Measurements from ENCODE around the gene RAB14.

The RAB14 gene

DNA sequence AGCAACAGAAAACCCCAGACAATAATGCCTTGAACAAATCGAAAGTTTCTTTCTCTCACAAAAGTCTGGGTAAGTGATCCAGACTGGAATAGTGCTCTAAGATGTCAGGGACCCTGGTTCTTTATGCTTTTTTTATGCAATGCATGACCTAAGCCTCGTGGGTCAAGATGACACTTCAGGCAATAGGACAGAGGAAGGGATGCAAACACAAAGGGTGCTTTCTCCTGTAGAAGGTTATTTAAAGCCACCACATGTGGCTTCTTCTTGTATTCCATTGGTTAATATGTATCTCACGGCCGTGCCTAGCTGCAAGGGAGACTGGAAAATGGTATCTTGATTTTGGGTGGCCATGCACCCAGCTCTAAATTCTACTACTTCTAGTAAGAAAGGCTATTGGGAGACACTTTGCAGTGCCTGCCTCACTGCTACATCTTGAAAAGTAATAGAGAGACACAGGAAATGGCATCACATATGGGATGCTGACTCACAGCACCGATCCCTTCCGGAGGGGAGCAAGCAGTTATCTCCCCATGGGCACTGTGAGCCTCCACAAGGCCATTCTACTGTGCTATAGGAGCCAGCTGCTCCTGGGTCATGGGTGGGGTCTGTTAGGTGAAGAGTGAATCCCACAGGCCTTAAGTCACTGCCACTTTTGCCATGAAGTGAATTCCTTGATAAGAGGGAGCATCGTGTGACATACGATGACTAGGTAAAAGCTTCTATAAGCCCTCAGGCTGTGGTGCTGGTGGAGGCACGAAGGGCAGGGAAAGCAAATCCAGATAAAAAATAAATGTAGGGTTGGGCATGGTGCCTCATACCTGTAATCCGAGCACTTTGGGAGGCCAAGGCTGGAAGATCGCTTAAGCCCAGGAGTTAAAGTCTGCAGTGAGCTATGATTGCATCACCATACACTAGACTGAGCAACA lies 32.5 kb upstream of the RAB14 start:
- DNase-seq: no peak
- no peaks in the 10 kb centered on the region for H3K36me3 Mint-ChIP-seq (ENCODE audit: low read depth)
- H3K4me3 Mint-ChIP-seq: no peak overlapping the region
- peaks cover 16% of the 10 kb centered on the region for H3K4me1 Mint-ChIP-seq
- TF ChIP-seq, protein P1, sequence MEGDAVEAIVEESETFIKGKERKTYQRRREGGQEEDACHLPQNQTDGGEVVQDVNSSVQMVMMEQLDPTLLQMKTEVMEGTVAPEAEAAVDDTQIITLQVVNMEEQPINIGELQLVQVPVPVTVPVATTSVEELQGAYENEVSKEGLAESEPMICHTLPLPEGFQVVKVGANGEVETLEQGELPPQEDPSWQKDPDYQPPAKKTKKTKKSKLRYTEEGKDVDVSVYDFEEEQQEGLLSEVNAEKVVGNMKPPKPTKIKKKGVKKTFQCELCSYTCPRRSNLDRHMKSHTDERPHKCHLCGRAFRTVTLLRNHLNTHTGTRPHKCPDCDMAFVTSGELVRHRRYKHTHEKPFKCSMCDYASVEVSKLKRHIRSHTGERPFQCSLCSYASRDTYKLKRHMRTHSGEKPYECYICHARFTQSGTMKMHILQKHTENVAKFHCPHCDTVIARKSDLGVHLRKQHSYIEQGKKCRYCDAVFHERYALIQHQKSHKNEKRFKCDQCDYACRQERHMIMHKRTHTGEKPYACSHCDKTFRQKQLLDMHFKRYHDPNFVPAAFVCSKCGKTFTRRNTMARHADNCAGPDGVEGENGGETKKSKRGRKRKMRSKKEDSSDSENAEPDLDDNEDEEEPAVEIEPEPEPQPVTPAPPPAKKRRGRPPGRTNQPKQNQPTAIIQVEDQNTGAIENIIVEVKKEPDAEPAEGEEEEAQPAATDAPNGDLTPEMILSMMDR (IDR thresholded peaks at IDR 0.05): no peak
- H3K27me3 Mint-ChIP-seq (ENCODE audit: low read depth, poor library complexity): peaks cover 4% of the 10 kb centered on the region
- no peaks in the 10 kb centered on the region for H3K9me3 Mint-ChIP-seq
- no peak overlapping the region for H3K27ac Mint-ChIP-seq

DNA sequence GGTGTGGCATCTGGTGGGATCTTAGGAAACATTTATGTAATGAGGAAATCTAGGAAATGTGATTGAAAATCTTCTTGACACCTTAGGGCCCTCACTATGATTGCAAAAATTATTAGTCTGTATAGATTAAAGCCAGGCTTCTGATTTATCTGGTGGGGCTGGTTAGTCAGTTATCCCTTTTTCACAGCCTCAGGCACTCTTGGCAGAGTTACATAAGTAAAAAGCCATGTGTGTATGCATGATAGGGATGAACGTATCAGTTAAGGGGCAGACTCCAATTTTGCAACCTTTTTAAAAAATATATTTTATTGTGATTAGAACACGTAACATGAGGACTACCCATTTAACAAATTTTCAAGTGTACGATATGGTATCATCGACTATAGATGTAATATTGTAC lies 30.6 kb upstream of the RAB14 start:
- Mint-ChIP-seq H3K4me3 (no peak overlapping the region), H3K9me3 (no peaks in the 10 kb centered on the region), H3K27me3 (ENCODE audit: low read depth, poor library complexity) (peaks cover 3% of the 10 kb centered on the region), H3K36me3 (ENCODE audit: low read depth) (no peaks in the 10 kb centered on the region), H3K27ac (no peak overlapping the region), H3K4me1 (peaks cover 10% of the 10 kb centered on the region)
- DNase-seq: no peak
- TF ChIP-seq, protein P1 (IDR thresholded peaks at IDR 0.05): no peak

DNA sequence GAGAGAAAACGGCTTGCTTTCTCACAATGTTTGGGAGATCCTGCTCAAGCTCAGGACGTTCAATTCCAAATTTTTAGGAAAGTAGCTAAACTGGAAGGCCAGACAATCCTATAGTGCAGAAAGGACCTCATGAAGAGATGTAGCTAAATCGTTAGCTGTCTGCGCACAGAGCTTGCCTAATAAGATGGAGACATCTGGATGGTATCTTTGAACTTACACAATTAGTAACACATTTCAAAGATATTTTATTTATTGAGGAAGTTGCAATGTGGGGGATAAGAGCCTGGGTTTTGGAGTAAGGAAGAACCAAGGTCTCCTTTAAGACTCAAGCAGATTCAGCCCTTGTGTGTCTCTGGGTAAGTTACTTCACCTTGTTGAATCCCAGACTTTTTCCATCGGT lies 28.6 kb upstream of the RAB14 start:
- no peak overlapping the region for H3K4me3 Mint-ChIP-seq
- H3K27ac Mint-ChIP-seq: no peak overlapping the region
- peaks cover 9% of the 10 kb centered on the region for H3K4me1 Mint-ChIP-seq
- no peaks in the 10 kb centered on the region for H3K36me3 Mint-ChIP-seq (ENCODE audit: low read depth)
- TF ChIP-seq, protein P1 (IDR thresholded peaks at IDR 0.05): no peak
- peaks cover 7% of the 10 kb centered on the region for H3K27me3 Mint-ChIP-seq (ENCODE audit: low read depth, poor library complexity)
- no peaks in the 10 kb centered on the region for H3K9me3 Mint-ChIP-seq
- no peak for DNase-seq

DNA sequence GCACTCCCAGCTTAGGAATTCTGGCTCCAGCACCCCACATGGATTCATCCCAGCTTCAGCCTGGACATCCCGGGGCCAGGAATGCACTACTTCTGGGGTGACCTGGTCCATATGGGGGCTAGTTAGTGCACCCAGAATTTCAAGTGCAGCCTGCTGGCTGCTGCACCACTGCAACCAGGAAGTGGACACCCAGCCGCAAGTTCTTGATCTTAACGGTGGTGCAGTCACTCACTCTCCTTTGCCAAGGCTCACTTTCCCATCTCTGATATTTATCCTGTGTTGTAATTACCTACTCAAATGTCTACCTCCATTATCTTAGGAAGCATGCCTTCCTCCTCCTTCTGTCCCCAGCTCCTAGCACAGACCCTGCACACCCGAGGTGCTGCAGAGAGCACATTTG lies 26.2 kb upstream of the RAB14 start:
- H3K27ac Mint-ChIP-seq: no peak overlapping the region

DNA sequence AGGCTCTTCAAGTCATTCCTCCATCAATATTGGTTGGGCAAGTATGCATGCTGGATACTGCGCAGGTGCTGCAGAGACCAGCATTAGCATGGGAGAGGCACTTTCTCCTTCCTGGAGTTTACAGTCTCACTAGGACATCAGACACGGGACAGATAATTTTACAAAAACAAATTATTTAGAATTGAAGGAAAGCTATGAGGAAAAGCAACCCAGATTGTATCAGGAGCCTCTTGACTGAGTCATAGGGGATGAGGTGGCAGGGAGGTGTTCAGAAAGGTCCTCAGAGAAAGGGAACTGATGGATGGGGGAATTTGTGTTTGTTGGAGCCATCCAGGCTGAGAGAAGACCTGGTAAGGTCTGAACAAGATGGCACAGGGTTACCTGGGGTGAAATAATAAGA lies 24.5 kb upstream of the RAB14 start:
- H3K27me3 Mint-ChIP-seq (ENCODE audit: low read depth, poor library complexity): peaks cover 7% of the 10 kb centered on the region
- no peak overlapping the region for H3K4me3 Mint-ChIP-seq
- no peaks in the 10 kb centered on the region for H3K36me3 Mint-ChIP-seq (ENCODE audit: low read depth)
- H3K27ac Mint-ChIP-seq: no peak overlapping the region
- H3K4me1 Mint-ChIP-seq: peaks cover 9% of the 10 kb centered on the region
- TF ChIP-seq, protein P1 (IDR thresholded peaks at IDR 0.05): no peak
- no peaks in the 10 kb centered on the region for H3K9me3 Mint-ChIP-seq
- no peak for DNase-seq

More for the DNA sequence above, 26.2 kb upstream of the RAB14 start:
- Mint-ChIP-seq H3K9me3 (no peaks in the 10 kb centered on the region), H3K4me1 (no peaks in the 10 kb centered on the region), H3K27me3 (ENCODE audit: low read depth, poor library complexity) (peaks cover 7% of the 10 kb centered on the region), H3K4me3 (no peak overlapping the region), H3K36me3 (ENCODE audit: low read depth) (no peaks in the 10 kb centered on the region)
- TF ChIP-seq, protein P1 (IDR thresholded peaks at IDR 0.05): no peak
- no peak for DNase-seq

DNA sequence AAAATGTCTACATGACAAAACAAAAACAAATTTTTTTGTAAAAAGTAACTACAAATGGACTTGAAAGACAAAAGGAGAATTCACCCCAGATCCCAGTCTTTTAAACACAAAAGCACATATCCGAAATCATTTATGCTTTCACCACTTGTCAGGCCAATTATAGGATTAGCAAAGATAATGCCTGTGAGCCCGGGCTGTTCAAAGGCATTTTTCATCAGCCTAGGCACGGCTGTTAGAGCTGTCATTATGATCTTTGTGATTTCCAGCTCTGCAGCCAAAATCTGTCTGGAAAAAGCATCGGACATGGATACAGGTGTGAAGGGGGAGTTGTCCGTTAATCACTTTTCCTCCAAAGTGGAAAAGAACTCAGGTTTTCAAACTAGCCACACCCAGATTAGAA lies 23.6 kb upstream of the RAB14 start:
- H3K4me1 Mint-ChIP-seq: peaks cover 18% of the 10 kb centered on the region
- no peak overlapping the region for H3K4me3 Mint-ChIP-seq
- no peak overlapping the region for H3K27ac Mint-ChIP-seq
- no peaks in the 10 kb centered on the region for H3K9me3 Mint-ChIP-seq
- H3K36me3 Mint-ChIP-seq (ENCODE audit: low read depth): no peaks in the 10 kb centered on the region
- TF ChIP-seq, protein P1 (IDR thresholded peaks at IDR 0.05): no peak
- H3K27me3 Mint-ChIP-seq (ENCODE audit: low read depth, poor library complexity): peaks cover 7% of the 10 kb centered on the region
- no peak for DNase-seq
